HUES6 (cell line): ENCODE data around the gene PTH1R.
"Not testable (repeated sequence)": the region's sequence is repeated elsewhere in the genome, so short reads cannot be mapped to it uniquely, and the experiment has no call there.

Experiments
- H3K27ac ChIP-seq: 2 replicates; pipeline ENCODE4 v1.7.0; 2013; ENCODE audit warnings: low read depth, mild to moderate bottlenecking, low read length, inconsistent platforms
- H3K27me3 ChIP-seq: 2 replicates; pipeline ENCODE4 v1.6.1; 2013; ENCODE audit warnings: low read length; ENCODE audit not compliant: control insufficient read depth, insufficient read depth
- H3K36me3 ChIP-seq: 2 replicates; pipeline ENCODE4 v1.6.1; 2013; ENCODE audit warnings: low read length; ENCODE audit not compliant: control insufficient read depth, insufficient read depth
- H3K4me1 ChIP-seq: 2 replicates; pipeline ENCODE4 v1.6.1; 2013; ENCODE audit warnings: low read length; ENCODE audit not compliant: control insufficient read depth, insufficient read depth
- H3K4me3 ChIP-seq: 2 replicates; pipeline ENCODE4 v1.5.1; 2013; ENCODE audit warnings: low read depth, low read length
- H3K9ac ChIP-seq: one replicate; pipeline ENCODE4 v1.6.1; 2013; ENCODE audit warnings: mild to moderate bottlenecking, low read length
- H3K9me3 ChIP-seq: 2 replicates; pipeline ENCODE4 v1.6.1; 2013; ENCODE audit warnings: low read depth, low read length; ENCODE audit not compliant: control insufficient read depth, insufficient read depth

The PTH1R gene

GRCh38 chr3:46908294-46908985 is 30.9 kb downstream of the PTH1R start:
- no peaks in the 10 kb centered on the region for H3K9me3 ChIP-seq
- H3K9ac ChIP-seq: no peak overlapping the region
- no peaks in the 10 kb centered on the region for H3K36me3 ChIP-seq
- H3K27ac ChIP-seq: no peak overlapping the region
- H3K4me1 ChIP-seq: peaks cover 6% of the 10 kb centered on the region; the same call in 1 of the 2 replicates
- H3K27me3 ChIP-seq: no peaks in the 10 kb centered on the region
- no peak overlapping the region for H3K4me3 ChIP-seq

DNA sequence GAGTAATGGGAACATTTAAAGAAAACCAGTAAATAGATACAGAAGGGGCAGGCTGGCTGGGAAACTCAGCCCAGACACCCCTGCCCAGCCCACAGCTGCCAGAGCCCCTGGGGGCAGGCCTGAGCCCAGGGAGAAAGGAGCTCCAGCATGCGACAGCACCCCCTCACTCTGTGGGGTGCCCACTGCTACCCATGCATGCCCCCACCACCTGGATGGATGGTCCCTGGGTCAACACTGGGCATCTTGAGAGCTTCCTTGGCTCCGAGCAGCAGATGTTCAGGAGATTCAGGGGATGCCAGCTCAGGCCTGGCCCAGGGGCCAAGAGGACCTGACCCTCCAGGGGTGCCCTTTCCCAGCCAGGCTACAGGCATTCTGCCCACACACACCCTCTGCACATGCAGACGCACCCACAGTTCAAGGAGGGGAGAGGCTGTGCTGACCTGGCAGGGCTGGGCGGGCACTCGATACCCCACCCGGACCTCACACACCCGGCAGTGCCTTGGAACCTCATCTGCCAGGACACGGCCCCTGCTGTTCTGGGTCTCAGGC is 31.5 kb downstream of the PTH1R start:
- Histone ChIP-seq H3K4me3 (no peak overlapping the region), H3K4me1 (peaks cover 6% of the 10 kb centered on the region; the same call in 1 of the 2 replicates), H3K9me3 (no peaks in the 10 kb centered on the region), H3K27ac (no peak overlapping the region), H3K9ac (no peak overlapping the region), H3K27me3 (no peaks in the 10 kb centered on the region), H3K36me3 (no peaks in the 10 kb centered on the region)

- Histone ChIP-seq H3K27me3 (no peaks in the 10 kb centered on the region), H3K4me1 (peaks cover 6% of the 10 kb centered on the region; the same call in 1 of the 2 replicates), H3K4me3 (no peak overlapping the region), H3K9ac (no peak overlapping the region), H3K36me3 (no peaks in the 10 kb centered on the region), H3K9me3 (no peaks in the 10 kb centered on the region), H3K27ac (no peak overlapping the region)
These were observed 32.1 kb downstream of the PTH1R start for GRCh38 chr3:46909535-46910161.

GRCh38 chr3:46910166-46910760 is 32.7 kb downstream of the PTH1R start:
- Histone ChIP-seq H3K4me1 (peaks cover 6% of the 10 kb centered on the region; the same call in 1 of the 2 replicates), H3K27ac (no peak overlapping the region), H3K9me3 (no peaks in the 10 kb centered on the region), H3K9ac (no peak overlapping the region), H3K4me3 (no peak overlapping the region), H3K36me3 (no peaks in the 10 kb centered on the region), H3K27me3 (no peaks in the 10 kb centered on the region)

GRCh38 chr3:46910914-46911313 is 33.4 kb downstream of the PTH1R start:
- not testable (repeated sequence) for H3K9ac ChIP-seq, H3K27me3 ChIP-seq, H3K4me3 ChIP-seq, H3K9me3 ChIP-seq, H3K4me1 ChIP-seq, H3K27ac ChIP-seq, H3K36me3 ChIP-seq

DNA sequence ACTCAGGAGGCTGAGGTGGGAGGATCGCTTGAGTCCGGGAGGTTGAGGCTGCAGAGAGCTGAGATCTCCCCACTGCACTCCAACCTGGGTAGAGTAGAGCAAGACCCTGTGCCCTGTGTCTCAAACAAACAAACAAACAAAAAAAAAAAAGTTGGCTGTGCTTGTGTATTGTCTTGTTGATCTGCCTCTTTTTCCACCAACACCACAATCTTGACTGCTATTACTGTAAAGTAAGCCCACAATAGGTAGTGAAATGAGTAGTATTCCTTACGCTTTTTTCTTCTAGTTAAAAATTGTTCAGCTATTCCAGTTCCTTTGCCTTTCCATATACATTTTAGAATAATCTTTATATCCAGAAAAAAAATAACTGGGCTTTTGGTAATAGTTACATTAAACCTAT is 35.5 kb downstream of the PTH1R start:
- no peak overlapping the region for H3K4me3 ChIP-seq
- H3K9ac ChIP-seq: no peak overlapping the region
- H3K9me3 ChIP-seq: peaks cover 9% of the 10 kb centered on the region

GRCh38 chr3:46913644-46914043 is 36.1 kb downstream of the PTH1R start:
- peaks cover 6% of the 10 kb centered on the region; the same call in 1 of the 2 replicates for H3K4me1 ChIP-seq
- peaks cover 19% of the 10 kb centered on the region for H3K36me3 ChIP-seq
- no peak overlapping the region for H3K4me3 ChIP-seq
- no peak overlapping the region for H3K27ac ChIP-seq
- H3K9me3 ChIP-seq: peaks cover 10% of the 10 kb centered on the region
- H3K9ac ChIP-seq: no peak overlapping the region
- no peaks in the 10 kb centered on the region for H3K27me3 ChIP-seq

More for the DNA sequence above, 35.5 kb downstream of the PTH1R start:
- Histone ChIP-seq H3K36me3 (peaks cover 13% of the 10 kb centered on the region), H3K27ac (no peak overlapping the region), H3K27me3 (no peaks in the 10 kb centered on the region), H3K4me1 (peaks cover 6% of the 10 kb centered on the region; the same call in 1 of the 2 replicates)

DNA sequence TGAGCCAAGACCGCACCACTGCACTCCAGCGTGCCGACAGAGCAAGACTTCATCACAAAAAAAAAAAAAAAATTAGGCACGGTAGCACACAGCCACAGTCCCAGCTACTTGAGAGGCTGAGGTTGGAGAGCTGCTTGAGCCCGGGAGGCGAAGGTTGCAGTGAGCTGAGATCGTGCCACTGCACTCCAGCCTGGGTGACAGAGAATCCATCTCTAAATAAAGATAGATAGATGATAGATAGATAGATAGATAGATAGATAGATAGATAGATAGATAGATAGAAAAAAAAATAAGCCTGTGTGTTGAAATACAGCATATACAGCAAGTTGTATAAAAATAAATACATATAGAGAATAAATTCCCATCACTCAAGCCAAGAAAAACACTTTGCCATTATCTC is 37.3 kb downstream of the PTH1R start:
- Histone ChIP-seq H3K4me3 (no peak overlapping the region), H3K27ac (no peak overlapping the region), H3K36me3 (peaks cover 31% of the 10 kb centered on the region), H3K9me3 (peaks cover 10% of the 10 kb centered on the region), H3K9ac (no peak overlapping the region), H3K4me1 (peaks cover under 1% of the 10 kb centered on the region; the same call in 1 of the 2 replicates), H3K27me3 (no peaks in the 10 kb centered on the region)

- Histone ChIP-seq H3K9ac (no peak overlapping the region), H3K4me3 (no peak overlapping the region), H3K36me3 (peaks cover 37% of the 10 kb centered on the region), H3K27ac (no peak overlapping the region), H3K4me1 (no peaks in the 10 kb centered on the region), H3K9me3 (peaks cover 10% of the 10 kb centered on the region), H3K27me3 (no peaks in the 10 kb centered on the region)
These were observed 37.8 kb downstream of the PTH1R start for GRCh38 chr3:46915297-46915822.

- H3K27ac ChIP-seq: no peak overlapping the region
- no peak overlapping the region for H3K4me3 ChIP-seq
- H3K9ac ChIP-seq: no peak overlapping the region
- peaks cover 46% of the 10 kb centered on the region for H3K36me3 ChIP-seq
- H3K4me1 ChIP-seq: no peaks in the 10 kb centered on the region
- no peaks in the 10 kb centered on the region for H3K27me3 ChIP-seq
- peaks cover 10% of the 10 kb centered on the region for H3K9me3 ChIP-seq
These were observed 38.8 kb downstream of the PTH1R start for GRCh38 chr3:46916278-46916677.

DNA sequence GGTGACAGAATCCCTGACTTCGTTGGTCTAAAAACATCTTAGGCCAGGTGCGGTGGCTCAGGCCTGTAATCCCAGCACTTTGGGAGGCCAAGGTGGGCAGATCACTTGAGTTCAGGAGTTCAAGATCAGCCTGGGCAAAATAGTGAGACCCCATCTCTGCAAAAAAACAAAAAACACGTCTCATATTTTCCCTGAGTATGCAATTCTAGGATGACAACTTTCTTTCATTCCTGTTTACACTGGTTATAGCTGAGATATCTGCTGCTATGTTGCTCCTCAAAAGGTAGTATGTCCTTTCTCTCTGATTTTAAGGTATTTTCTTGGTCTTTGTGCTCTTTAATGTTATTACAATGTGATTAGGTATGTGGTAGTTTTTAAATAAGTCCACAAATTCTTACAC is 39.3 kb downstream of the PTH1R start:
- Histone ChIP-seq H3K27ac (no peak overlapping the region), H3K27me3 (no peaks in the 10 kb centered on the region), H3K4me3 (no peak overlapping the region), H3K4me1 (no peaks in the 10 kb centered on the region), H3K9ac (no peak overlapping the region), H3K9me3 (peaks cover 10% of the 10 kb centered on the region), H3K36me3 (peaks cover 51% of the 10 kb centered on the region)
